PC-9 (cell line): ENCODE measurements around the gene AAK1.

Experiments
- EZH2 ChIP-seq: fragments of 200-600 bp; sonication (generic); IDR thresholded peaks from 2 replicates; pipeline ENCODE4 v1.8.0; 2017; ENCODE audit warnings: antibody characterized with exemption, low read depth
- TF ChIP-seq, protein P1 (sequence below): fragments of 200-600 bp; sonication (generic); conservative IDR thresholded peaks from 2 replicates; pipeline ENCODE4 v1.6.1; 2017; ENCODE audit warnings: mixed run types, antibody characterized with exemption, mild to moderate bottlenecking, moderate library complexity

DNA sequence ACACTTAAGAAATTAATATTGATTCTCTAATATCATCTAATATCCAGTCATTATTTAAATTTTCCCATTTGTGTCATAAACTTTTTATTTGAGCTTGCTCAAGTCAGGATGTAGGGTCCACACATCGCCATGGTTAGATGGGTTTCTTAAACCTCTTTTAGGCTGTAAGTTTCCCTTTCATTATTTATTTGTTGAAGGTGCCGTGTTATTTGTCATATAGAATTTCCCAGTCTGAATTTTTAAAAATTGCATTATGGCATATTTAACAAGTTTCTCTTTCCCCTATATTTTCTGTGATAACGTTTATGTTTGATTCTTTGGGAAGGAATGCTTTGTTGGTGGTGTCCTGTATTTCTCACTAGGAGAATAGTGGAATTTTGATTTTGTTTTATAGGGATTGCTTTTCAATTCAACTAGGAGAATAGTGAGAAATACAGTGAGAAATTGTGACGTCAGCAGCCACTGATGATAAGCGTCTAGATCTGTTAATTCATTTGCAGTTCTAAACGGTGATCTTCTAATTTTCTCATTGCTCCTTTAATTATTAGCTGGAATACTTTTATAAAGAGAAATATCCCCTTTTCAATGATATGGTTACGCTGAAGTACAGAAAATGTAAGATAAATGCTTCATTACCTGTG lies 44.6 kb upstream of the AAK1 start:
- TF ChIP-seq, protein P1, sequence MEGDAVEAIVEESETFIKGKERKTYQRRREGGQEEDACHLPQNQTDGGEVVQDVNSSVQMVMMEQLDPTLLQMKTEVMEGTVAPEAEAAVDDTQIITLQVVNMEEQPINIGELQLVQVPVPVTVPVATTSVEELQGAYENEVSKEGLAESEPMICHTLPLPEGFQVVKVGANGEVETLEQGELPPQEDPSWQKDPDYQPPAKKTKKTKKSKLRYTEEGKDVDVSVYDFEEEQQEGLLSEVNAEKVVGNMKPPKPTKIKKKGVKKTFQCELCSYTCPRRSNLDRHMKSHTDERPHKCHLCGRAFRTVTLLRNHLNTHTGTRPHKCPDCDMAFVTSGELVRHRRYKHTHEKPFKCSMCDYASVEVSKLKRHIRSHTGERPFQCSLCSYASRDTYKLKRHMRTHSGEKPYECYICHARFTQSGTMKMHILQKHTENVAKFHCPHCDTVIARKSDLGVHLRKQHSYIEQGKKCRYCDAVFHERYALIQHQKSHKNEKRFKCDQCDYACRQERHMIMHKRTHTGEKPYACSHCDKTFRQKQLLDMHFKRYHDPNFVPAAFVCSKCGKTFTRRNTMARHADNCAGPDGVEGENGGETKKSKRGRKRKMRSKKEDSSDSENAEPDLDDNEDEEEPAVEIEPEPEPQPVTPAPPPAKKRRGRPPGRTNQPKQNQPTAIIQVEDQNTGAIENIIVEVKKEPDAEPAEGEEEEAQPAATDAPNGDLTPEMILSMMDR: no peak
- no peak for TF ChIP-seq EZH2
